ENCODE measurements around the gene MASP2. TPM values are rescaled to one million over a fixed set of nuclear protein-coding genes. Genes with fewer than 3 reads are reported as not detected.

The MASP2 gene
- total RNA-seq, 1 donor from 2014 or later, result not detected

GRCh38 chr1:11059155-11059967, 12.3 kb upstream of the MASP2 start:
- DNase-seq, result peak; percentile 24

DNA sequence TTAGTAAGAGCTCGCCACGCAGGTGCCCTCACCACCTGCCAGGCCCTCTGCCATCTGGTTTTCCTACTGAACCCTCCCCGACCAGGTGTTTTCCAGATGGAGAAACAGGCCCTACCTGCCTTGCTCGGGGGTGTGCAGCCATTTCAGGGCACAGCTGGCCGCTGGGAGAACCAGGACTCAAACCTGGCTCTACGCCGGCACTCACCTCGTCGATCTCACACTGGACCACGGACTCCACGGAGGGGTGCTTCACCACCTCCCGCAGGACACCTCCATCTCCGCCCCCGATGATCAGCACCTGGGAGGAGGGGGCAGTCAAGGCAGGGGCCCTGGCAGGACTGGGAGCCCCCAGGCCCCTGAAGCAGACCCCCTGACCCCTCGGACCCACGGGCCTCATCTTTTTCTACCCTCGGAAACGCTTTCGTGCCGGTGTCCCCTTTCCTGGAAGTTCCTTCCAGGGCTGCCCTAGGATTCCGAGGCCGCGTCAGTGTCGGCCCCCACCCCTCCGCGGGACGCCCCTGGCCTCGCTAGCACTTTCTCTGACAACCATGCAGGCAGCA, 11.6 kb upstream of the MASP2 start:
- H3K4me3 ChIP-seq, result peak overlapping the region; percentile 98
- DNase-seq, result no peak
- H3K9me3 ChIP-seq (replicated peaks), result no peaks in the 10 kb centered on the region
- H3K4me1 ChIP-seq, result peaks cover 30% of the 10 kb centered on the region
- no peaks in the 10 kb centered on the region for H3K27me3 ChIP-seq (ENCODE audit: low read depth)
- no peak overlapping the region for H3K27ac ChIP-seq (replicated peaks)
- intact Hi-C loops (cut with micrococcal nuclease), result no loop called here
- TF ChIP-seq, protein P1, sequence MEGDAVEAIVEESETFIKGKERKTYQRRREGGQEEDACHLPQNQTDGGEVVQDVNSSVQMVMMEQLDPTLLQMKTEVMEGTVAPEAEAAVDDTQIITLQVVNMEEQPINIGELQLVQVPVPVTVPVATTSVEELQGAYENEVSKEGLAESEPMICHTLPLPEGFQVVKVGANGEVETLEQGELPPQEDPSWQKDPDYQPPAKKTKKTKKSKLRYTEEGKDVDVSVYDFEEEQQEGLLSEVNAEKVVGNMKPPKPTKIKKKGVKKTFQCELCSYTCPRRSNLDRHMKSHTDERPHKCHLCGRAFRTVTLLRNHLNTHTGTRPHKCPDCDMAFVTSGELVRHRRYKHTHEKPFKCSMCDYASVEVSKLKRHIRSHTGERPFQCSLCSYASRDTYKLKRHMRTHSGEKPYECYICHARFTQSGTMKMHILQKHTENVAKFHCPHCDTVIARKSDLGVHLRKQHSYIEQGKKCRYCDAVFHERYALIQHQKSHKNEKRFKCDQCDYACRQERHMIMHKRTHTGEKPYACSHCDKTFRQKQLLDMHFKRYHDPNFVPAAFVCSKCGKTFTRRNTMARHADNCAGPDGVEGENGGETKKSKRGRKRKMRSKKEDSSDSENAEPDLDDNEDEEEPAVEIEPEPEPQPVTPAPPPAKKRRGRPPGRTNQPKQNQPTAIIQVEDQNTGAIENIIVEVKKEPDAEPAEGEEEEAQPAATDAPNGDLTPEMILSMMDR (IDR thresholded peaks at IDR 0.05; ENCODE audit: borderline replicate concordance), result no peak
- H3K36me3 ChIP-seq, result peaks cover 30% of the 10 kb centered on the region

More at GRCh38 chr1:11059155-11059967, 12.3 kb upstream of the MASP2 start:
- Histone ChIP-seq H3K9me3 (replicated peaks) (no peaks in the 10 kb centered on the region), H3K36me3 (peaks cover 31% of the 10 kb centered on the region), H3K27me3 (ENCODE audit: low read depth) (no peaks in the 10 kb centered on the region), H3K4me3 (peak overlapping the region; percentile 98), H3K4me1 (peaks cover 30% of the 10 kb centered on the region), H3K27ac (replicated peaks) (peak overlapping the region; percentile 64)
- intact Hi-C loops (cut with micrococcal nuclease), result no loop called here
- TF ChIP-seq, protein P1 (IDR thresholded peaks at IDR 0.05; ENCODE audit: borderline replicate concordance), result no peak

- intact Hi-C loops (cut with micrococcal nuclease), result no loop called here
- no peak for DNase-seq
- TF ChIP-seq, protein P1 (IDR thresholded peaks at IDR 0.05; ENCODE audit: borderline replicate concordance), result no peak
- H3K4me3 ChIP-seq, result no peak overlapping the region
- no peak overlapping the region for H3K27ac ChIP-seq (replicated peaks)
- no peaks in the 10 kb centered on the region for H3K9me3 ChIP-seq (replicated peaks)
- H3K36me3 ChIP-seq, result peaks cover 30% of the 10 kb centered on the region
- H3K27me3 ChIP-seq (ENCODE audit: low read depth), result peaks cover 2% of the 10 kb centered on the region
- H3K4me1 ChIP-seq, result peaks cover 31% of the 10 kb centered on the region
Observed at GRCh38 chr1:11058026-11058425, 11.0 kb upstream of the MASP2 start.

GRCh38 chr1:11057477-11057876, 10.4 kb upstream of the MASP2 start:
- intact Hi-C loops (cut with micrococcal nuclease), result no loop called here
- no peak for DNase-seq
- TF ChIP-seq, protein P1 (IDR thresholded peaks at IDR 0.05; ENCODE audit: borderline replicate concordance), result no peak

DNA sequence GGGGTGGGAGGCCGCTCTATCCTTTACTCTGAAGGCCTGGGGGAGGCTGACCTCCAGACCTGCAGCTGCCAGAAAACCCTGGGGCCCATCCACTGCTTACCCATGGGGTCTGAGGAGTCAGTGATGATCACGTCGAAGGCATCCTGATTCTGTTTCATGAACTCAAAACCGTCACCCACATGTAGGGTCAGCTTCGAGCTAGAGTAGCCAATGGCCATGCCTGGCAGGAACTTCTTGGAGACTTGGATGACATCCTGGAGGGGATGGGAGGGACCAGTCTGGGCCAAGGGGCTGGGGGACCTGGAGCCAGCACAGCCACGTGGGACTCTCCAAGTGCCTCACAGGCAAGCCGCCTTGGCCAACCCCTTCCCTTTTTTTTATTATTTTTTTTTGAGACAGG, 9.5 kb upstream of the MASP2 start:
- no peaks in the 10 kb centered on the region for H3K9me3 ChIP-seq (replicated peaks)
- no peak overlapping the region for H3K4me3 ChIP-seq
- intact Hi-C loops (cut with micrococcal nuclease), result no loop called here
- TF ChIP-seq, protein P1 (IDR thresholded peaks at IDR 0.05; ENCODE audit: borderline replicate concordance), result no peak
- H3K27ac ChIP-seq (replicated peaks), result no peak overlapping the region
- peaks cover 30% of the 10 kb centered on the region for H3K36me3 ChIP-seq
- peaks cover 8% of the 10 kb centered on the region for H3K27me3 ChIP-seq (ENCODE audit: low read depth)
- no peak for DNase-seq
- peaks cover 33% of the 10 kb centered on the region for H3K4me1 ChIP-seq

More at GRCh38 chr1:11057477-11057876, 10.4 kb upstream of the MASP2 start:
- Histone ChIP-seq H3K36me3 (peaks cover 30% of the 10 kb centered on the region), H3K27ac (replicated peaks) (no peak overlapping the region), H3K9me3 (replicated peaks) (no peaks in the 10 kb centered on the region), H3K27me3 (ENCODE audit: low read depth) (peaks cover 8% of the 10 kb centered on the region), H3K4me1 (peaks cover 36% of the 10 kb centered on the region), H3K4me3 (no peak overlapping the region)
